ENCODE results near the gene POLR2M.

The POLR2M gene

GRCh38 chr15:57743424-57743823 lies 36.9 kb downstream of the POLR2M start:
- DNase-seq, result no peak

GRCh38 chr15:57746786-57747185 lies 40.3 kb downstream of the POLR2M start:
- DNase-seq, result no peak

DNA sequence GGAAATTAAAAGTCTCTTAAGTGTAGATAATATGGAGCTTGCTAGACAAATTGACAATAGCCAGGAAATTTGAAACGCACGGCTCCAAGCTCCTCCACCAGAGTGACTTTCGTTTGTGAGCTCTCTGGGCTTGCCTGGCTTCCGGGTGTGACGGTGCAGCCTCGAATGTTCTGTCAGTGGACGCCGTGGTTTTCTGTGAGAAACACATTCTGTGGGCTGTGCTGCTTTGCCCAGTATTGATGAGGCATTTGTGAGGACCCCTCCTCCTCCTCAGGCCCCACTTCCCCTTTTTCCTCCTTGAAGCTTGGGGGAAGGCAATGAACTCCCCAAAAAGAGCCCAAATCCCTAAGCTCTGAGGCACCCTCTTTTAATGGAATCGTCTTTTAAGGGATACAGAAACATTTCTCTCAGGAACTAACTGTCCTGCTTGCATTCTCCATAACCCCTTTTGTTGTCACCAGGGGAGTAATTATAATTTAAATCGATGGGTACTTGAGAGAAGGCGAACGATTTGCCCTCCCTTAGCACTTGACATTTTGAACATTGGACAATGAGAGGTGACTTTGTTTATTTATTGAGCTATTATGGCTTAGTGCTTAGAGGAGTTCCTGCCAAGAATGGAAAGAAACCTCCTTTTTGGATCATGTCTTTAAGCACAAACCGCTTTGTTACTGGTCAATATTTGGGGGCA lies 40.8 kb downstream of the POLR2M start:
- DNase-seq, result peak; percentile 6

DNA sequence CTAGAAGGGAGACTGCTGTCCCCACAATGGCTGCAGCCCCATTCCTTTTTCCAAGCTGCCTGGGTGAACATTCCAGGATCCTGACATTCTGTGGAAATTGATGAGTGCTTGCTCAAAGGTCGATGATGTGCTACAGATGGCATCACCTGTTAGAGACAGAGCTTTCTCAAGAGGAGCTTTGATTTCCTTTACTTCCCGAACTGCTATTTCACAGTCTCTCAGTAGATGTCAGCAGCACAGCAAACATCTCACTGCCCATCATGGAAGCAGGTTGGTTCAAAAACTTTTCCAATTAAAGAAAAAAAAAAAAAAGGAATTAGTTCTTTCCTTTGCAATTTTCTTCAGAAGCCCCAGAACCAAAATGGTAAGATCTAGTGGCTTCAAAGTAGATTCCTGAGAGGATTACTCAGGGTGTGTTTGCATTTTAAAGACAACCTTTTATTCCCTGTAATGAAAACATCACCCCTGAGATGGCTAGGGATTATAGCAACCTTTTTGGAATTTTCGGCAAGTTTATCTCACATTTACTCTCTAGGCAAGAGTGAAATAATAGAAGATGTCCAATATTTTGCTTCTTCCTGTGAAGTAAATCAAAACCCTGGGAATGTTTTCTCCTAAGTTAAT lies 44.8 kb downstream of the POLR2M start:
- DNase-seq, result no peak

DNA sequence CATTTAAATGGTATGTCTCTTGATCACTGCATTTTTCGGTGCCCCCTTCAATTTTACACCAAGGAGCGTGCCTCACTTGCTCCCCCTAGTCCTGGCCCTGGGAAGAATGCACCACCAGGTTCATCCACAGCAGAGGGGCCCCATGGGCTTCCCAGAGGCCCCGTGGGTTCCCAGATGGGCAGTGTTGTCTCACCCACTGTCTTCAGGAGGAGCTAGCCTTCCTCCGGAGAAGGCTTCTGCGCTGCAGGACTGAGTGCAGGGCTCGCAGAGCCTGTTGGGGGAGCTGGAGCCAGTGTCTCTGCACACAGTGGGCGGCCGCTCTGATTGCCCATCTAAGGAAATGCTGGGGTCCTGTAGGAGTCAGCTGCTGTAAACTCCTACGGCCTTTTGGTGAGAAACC lies 45.9 kb downstream of the POLR2M start:
- no peak for DNase-seq

DNA sequence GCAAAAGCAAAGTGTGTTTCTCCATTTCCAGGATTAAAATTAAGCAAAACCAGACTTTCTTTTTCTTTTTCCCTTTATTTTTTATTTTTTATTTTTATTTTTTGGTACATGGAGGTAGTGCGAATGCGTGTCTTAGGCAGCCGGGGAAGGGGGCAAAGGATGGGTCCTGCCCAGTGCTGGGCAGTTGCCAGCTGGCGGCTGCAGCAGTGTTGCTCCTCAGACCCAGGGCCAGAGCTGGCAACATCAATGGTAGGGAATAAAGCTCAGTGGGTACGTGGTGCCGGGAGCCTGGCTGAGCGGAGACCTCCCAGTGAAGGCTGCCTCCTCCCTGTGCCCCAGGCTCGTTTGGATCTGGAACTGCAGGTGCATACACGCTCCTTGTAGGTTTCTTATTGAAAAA lies 46.3 kb downstream of the POLR2M start:
- DNase-seq, result no peak

DNA sequence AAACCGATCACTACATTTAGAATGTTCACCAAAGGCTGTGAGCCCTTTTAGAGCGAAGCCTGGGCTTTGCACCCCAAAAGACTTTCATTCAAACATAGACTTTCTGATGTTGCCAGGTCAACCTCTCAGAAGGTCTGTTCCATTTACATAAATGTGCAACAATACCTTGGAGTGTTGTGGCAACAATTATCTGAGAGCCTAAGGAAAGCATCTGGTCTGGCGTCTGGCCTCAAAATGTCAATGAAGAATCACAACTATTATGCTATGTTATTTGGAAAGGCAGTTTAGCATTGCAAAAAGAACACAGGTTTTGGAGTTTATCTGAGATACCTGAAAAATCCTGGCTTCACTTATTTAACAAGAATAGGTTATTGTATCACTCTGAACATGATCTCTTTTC lies 50.0 kb downstream of the POLR2M start:
- DNase-seq, result no peak

- DNase-seq, result no peak
These were observed 52.0 kb downstream of the POLR2M start for GRCh38 chr15:57758560-57758959.

DNA sequence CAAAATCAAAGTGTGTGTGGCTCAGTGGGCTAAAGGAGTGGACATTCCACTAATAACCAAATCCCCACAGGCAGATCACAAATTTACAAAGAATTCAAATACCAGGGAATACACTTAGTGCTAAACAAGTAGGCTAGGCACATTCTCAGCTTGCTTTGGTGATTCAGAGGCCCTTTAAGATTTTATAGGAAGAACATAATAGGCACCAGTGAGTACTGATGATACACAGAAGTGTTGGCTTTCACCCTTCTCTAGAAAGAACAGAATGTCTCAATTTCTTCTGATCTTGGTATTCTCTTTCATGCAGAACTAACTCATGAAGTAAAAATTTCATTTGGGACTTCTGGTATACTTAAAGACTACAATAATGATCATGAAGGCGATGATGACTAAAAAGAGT lies 55.0 kb downstream of the POLR2M start:
- DNase-seq, result no peak

- no peak for DNase-seq
These were observed 55.8 kb downstream of the POLR2M start for GRCh38 chr15:57762302-57762701.

DNA sequence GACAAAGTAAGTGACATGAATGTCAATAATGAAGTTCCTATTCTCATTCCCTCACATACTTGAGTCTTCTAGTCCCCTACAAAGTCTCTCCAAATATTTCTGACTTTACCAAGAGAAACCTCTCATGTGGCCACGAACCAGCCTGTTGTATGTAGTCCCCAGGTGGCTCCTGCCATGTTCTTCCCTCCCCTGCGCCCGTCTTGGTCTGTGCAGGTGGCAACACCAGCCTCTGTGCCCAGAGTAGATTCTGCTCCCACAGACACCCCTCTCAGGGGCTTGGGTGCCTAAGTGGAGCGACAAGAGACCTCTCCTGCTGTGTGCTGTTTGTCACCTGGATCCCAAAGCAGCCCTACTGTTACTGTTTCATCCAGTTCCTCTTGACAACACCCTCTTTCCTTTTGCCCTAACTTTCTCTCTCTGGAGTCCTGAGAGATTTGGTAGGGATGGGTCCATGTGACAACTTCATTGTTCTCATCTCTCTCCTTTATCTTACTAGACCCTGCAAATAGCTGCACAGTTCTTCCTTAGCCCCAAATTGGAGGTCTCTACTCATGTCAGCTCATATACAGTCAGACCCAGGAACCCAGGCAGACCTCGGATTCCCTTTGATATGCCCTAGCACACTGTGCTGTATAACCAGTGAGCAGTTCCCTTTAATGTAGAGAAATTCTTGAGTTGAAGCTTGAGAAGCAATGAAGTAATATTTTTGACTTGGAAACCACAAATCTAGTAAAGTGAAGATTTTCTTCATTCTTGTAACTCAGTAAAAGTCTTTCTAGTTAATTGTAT lies 56.9 kb downstream of the POLR2M start:
- DNase-seq, result no peak

Data from CD4-positive, alpha-beta T cell treated with Interleukin-12 subunit alpha and Interleukin-12 subunit beta, for 1 hour (primary cell).